A673 (cell line): ENCODE measurements around the gene PPP1R8. TPM values are rescaled to one million over a fixed set of nuclear protein-coding genes. Genes with fewer than 3 reads are reported as not detected.

Source experiments
- Bru-seq: library from RNA; stranded (reverse); fragments of 400-500 nt; gene quantifications from one replicate; lab custom pipeline; 2021; lab: Mats Ljungman, UMichigan
- BruChase-seq, 2 experiments: library from RNA; stranded (reverse); fragments of 400-500 nt; gene quantifications; one replicate each; lab custom pipeline; 2021; lab: Mats Ljungman, UMichigan
- BruUV-seq: library from RNA; stranded (reverse); fragments of 400-500 nt; replicated peaks from 2 replicates; lab custom pipeline; 2021; lab: Mats Ljungman, UMichigan
- CTCF ChIA-PET: fragments of 300-600 bp; sonication (Branson Sonifier 250); formaldehyde crosslinking; loops from one replicate; lab custom pipeline; 2022; ENCODE audit warnings: antibody characterized with exemption; lab: Charles Lee
- POLR2A ChIA-PET: fragments of 300-600 bp; sonication (Branson Sonifier 250); formaldehyde crosslinking; loops from one replicate; lab custom pipeline; 2022; ENCODE audit warnings: antibody characterized with exemption; ENCODE audit not compliant: low non-redundant PET; lab: Charles Lee
- DNase-seq: peaks from one replicate; pipeline ENCODE4 v3.0.0-alpha.2; 2015; ENCODE audit warnings: low spot score
- H3K27ac ChIP-seq: fragments of 200-600 bp; sonication (generic); 2 replicates; pipeline ENCODE4 v1.5.1; 2016; ENCODE audit warnings: mixed run types, low read depth, mild to moderate bottlenecking, mixed read lengths, antibody characterized with exemption, low read length; ENCODE audit not compliant: poor library complexity, severe bottlenecking
- H3K27me3 ChIP-seq: fragments of 200-600 bp; sonication (generic); replicated peaks from 2 replicates; pipeline ENCODE4 v1.6.1; 2017; ENCODE audit warnings: mixed run types, low read depth, mild to moderate bottlenecking, mixed read lengths, antibody characterized with exemption, low read length; ENCODE audit not compliant: insufficient read depth, poor library complexity
- H3K36me3 ChIP-seq: fragments of 200-600 bp; sonication (generic); 2 replicates; pipeline ENCODE4 v1.6.1; 2016; ENCODE audit warnings: mixed run types, mild to moderate bottlenecking, mixed read lengths, antibody characterized with exemption, low read length; ENCODE audit not compliant: insufficient read depth, poor library complexity, severe bottlenecking
- H3K4me1 ChIP-seq: fragments of 200-600 bp; sonication (generic); 2 replicates; pipeline ENCODE4 v1.6.1; 2017; ENCODE audit warnings: mixed run types, mild to moderate bottlenecking, mixed read lengths, antibody characterized with exemption, low read length; ENCODE audit not compliant: insufficient read depth, poor library complexity, severe bottlenecking
- H3K4me3 ChIP-seq: fragments of 200-600 bp; sonication (generic); 2 replicates; pipeline ENCODE4 v1.5.1; 2016; ENCODE audit warnings: low read depth, mixed run types, mild to moderate bottlenecking, mixed read lengths, low read length; ENCODE audit not compliant: poor library complexity, severe bottlenecking
- H3K9me3 ChIP-seq: fragments of 200-600 bp; sonication (generic); 2 replicates; pipeline ENCODE4 v1.6.1; 2016; ENCODE audit warnings: mixed run types, low read depth, mild to moderate bottlenecking, mixed read lengths, antibody characterized with exemption, low read length; ENCODE audit not compliant: poor library complexity, severe bottlenecking
- EZH2 ChIP-seq: fragments of 200-600 bp; sonication (generic); IDR thresholded peaks from 2 replicates; pipeline ENCODE4 v1.6.1; 2017; ENCODE audit warnings: borderline replicate concordance, low read depth, mild to moderate bottlenecking, mixed read lengths, antibody characterized with exemption, low read length; ENCODE audit not compliant: poor library complexity, severe bottlenecking
- intact Hi-C: fragments of 100-400 bp; cut with micrococcal nuclease; formaldehyde crosslinking; loops from one replicate; pipeline ENCODE4 v1.10.0; 2022; ENCODE audit not compliant: unreplicated experiment
- long read RNA-seq: library from polyadenylated mRNA; stranded (forward); transcript quantifications from one replicate; pipeline ENCODE4 v2.0.0, GENCODE V29; 2022
- total RNA-seq: library from RNA; stranded (reverse); gene quantifications from 2 replicates; pipeline ENCODE4 v1.2.3, GENCODE V29; 2021
- TF ChIP-seq, protein P1 (sequence below): fragments of 300-800, 200-600 bp; sonication (generic); conservative IDR thresholded peaks from 2 replicates; pipeline ENCODE4 v1.5.1; 2017; ENCODE audit warnings: low read depth, mild to moderate bottlenecking, antibody characterized with exemption, low read length, moderate library complexity, mixed read lengths

PPP1R8 gene
- total RNA-seq (60.9 and 68.8 TPM in 2 replicates), Bru-seq, nascent RNA (percentile 91 among the genes with signal in this experiment), BruChase-seq, experiment 1, labeled RNA remaining after a 2-hour chase (percentile 92 among the genes with signal in this experiment), BruChase-seq, experiment 2, labeled RNA remaining after a 6-hour chase (percentile 87 among the genes with signal in this experiment)
- long read RNA-seq, partial matches to known transcripts: 1 of 8 reads
- long read RNA-seq, other reads (novel, unspliced or antisense): 7 of 8 reads

- Histone ChIP-seq H3K27me3 (no peaks in the 10 kb centered on the region), H3K4me3 (peak within 1 kb of the TSS; percentile 73), H3K36me3 (peaks cover 36% of the 10 kb centered on the region), H3K4me1 (peaks cover 9% of the 10 kb centered on the region), H3K9me3 (no peaks in the 10 kb centered on the region), H3K27ac (peak within 1 kb of the TSS; percentile 92)
- peak; percentile 99 for DNase-seq
- intact Hi-C loops: no loop called here
- TF ChIP-seq, protein P1, sequence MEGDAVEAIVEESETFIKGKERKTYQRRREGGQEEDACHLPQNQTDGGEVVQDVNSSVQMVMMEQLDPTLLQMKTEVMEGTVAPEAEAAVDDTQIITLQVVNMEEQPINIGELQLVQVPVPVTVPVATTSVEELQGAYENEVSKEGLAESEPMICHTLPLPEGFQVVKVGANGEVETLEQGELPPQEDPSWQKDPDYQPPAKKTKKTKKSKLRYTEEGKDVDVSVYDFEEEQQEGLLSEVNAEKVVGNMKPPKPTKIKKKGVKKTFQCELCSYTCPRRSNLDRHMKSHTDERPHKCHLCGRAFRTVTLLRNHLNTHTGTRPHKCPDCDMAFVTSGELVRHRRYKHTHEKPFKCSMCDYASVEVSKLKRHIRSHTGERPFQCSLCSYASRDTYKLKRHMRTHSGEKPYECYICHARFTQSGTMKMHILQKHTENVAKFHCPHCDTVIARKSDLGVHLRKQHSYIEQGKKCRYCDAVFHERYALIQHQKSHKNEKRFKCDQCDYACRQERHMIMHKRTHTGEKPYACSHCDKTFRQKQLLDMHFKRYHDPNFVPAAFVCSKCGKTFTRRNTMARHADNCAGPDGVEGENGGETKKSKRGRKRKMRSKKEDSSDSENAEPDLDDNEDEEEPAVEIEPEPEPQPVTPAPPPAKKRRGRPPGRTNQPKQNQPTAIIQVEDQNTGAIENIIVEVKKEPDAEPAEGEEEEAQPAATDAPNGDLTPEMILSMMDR: no peak
- no peak for TF ChIP-seq EZH2
- CTCF ChIA-PET: interaction anchor here (0.6 kb wide), 1 partner anchor 454 kb away, joined by 3 read pairs; no protein-coding TSS in a partner anchor
- POLR2A ChIA-PET: interaction anchor here (0.5 to 1.0 kb wide), 5 partner anchors 19 to 971 kb away, joined by 3 to 18 read pairs (median 3); partner anchors contain the start of gene FAM76A
- TSS peak; percentile 39 for BruUV-seq
Measured at GRCh38 chr1:27830621-27831440, at the start of gene PPP1R8. TSS of gene PPP1R8 (plus strand) at chr1:27830782. CDS start at chr1:27830836, 54 bp downstream.

DNA sequence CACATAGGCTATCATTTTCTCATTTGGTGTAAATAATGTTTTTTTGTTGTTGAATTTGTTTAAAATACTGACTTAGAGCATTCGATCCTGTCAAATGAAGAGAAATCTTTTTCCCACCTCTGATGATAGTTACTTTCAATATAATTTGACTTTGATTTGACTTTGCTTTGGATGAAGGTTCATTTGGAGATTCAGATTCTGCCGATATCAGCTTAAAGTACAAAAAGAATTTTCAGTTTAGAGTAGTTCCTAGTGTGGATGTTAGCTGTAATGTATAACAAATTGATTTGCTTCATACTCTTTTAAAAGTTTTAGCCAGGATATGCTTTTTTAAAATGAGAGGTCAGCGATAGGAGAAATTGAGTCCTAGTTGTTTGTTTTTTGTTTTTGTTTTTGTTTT lies 47.6 kb upstream of the PPP1R8 start:
- TF ChIP-seq EZH2: no peak
- TF ChIP-seq, protein P1: no peak
- Histone ChIP-seq H3K27me3 (no peaks in the 10 kb centered on the region), H3K4me3 (no peak overlapping the region), H3K27ac (no peak overlapping the region), H3K9me3 (no peaks in the 10 kb centered on the region), H3K4me1 (no peaks in the 10 kb centered on the region), H3K36me3 (no peaks in the 10 kb centered on the region)
- DNase-seq: no peak
- BruUV-seq: no TSS peak
- CTCF ChIA-PET: no interaction called here
- intact Hi-C loops: no loop called here
- POLR2A ChIA-PET: no interaction called here

DNA sequence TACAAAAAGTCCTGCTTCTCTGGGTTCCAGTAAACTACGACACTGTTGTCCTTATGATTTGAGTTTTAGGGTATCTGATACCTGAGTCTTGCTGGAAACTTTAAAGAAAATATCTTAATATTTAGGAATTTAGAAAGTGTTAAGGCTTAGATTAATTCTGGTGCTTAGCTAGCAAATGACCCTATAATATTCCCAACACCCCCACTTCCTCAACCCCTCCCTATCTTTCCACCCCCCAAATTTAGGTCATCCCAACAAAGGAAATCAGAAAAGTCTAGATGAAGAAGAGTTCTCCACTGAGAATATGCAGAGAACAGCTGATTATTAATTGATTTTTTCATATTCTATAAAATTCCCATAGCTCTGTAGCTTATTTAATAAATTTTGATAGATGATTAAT lies 45.9 kb upstream of the PPP1R8 start:
- CTCF ChIA-PET: no interaction called here
- H3K27me3 ChIP-seq: no peaks in the 10 kb centered on the region
- no peak for DNase-seq
- no peak overlapping the region for H3K27ac ChIP-seq
- intact Hi-C loops: no loop called here
- no peak overlapping the region for H3K4me3 ChIP-seq
- no peaks in the 10 kb centered on the region for H3K36me3 ChIP-seq
- no peak for TF ChIP-seq EZH2
- TF ChIP-seq, protein P1: no peak
- no TSS peak for BruUV-seq
- no peaks in the 10 kb centered on the region for H3K4me1 ChIP-seq
- POLR2A ChIA-PET: no interaction called here
- no peaks in the 10 kb centered on the region for H3K9me3 ChIP-seq
